GM18909 (cell line): ENCODE measurements around the gene ULK1.

Source experiments
- ATAC-seq: cut with Tn5 transposase; IDR thresholded peaks from one replicate; pipeline ENCODE4 v1.9.1; 2021; ENCODE audit warnings: mild to moderate bottlenecking; ENCODE audit not compliant: unreplicated experiment, poor library complexity

Gene ULK1

GRCh38 chr12:131918311-131919050 lies 24.1 kb downstream of the ULK1 start:
- ATAC-seq, result no peak

- ATAC-seq, result no peak
These were observed 24.6 kb downstream of the ULK1 start for GRCh38 chr12:131919051-131919347.

GRCh38 chr12:131919366-131920156 lies 25.1 kb downstream of the ULK1 start:
- no peak for ATAC-seq

GRCh38 chr12:131920157-131920508 lies 25.7 kb downstream of the ULK1 start:
- no peak for ATAC-seq

DNA sequence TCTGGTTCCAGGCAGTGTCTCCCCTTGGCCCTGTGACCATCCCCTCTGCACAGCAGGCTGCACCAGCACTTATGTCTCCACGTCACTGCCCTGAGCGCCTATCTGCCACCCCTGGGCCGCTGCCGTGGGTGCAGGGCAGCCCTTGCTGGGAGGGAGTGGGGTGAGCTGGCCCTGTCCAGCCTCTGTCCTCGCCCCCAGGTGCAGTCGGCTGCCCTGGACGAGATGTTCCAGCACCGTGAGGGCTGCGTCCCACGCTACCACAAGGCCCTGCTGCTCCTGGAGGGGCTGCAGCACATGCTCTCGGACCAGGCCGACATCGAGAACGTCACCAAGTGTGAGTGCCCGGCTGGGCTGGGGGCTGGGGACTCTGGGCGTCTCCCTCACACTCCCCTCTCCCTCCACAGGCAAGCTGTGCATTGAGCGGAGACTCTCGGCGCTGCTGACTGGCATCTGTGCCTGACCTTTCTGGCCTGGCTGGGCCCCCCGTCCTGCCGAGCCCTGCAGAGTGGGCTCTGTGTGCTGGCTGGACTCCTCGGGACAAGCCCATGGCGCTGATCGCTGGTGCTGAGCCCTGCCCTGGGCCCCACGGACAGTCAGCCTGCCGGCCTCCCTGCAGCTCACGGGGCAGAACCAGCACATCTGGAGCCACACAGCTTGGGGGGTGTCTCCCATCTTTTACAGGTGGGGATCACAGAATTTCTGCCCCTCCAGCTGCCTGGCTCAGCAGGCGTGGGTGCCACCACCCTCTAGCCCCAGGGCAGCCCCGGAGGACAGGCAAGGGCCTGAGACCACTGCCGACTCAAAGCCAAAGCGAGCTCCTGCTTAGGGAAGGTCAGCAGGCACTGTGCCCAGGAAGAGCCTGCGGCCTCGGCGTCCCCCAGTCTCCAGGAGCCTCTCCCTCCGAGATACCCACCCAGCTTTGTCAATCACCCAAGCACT lies 26.7 kb downstream of the ULK1 start:
- no peak for ATAC-seq

DNA sequence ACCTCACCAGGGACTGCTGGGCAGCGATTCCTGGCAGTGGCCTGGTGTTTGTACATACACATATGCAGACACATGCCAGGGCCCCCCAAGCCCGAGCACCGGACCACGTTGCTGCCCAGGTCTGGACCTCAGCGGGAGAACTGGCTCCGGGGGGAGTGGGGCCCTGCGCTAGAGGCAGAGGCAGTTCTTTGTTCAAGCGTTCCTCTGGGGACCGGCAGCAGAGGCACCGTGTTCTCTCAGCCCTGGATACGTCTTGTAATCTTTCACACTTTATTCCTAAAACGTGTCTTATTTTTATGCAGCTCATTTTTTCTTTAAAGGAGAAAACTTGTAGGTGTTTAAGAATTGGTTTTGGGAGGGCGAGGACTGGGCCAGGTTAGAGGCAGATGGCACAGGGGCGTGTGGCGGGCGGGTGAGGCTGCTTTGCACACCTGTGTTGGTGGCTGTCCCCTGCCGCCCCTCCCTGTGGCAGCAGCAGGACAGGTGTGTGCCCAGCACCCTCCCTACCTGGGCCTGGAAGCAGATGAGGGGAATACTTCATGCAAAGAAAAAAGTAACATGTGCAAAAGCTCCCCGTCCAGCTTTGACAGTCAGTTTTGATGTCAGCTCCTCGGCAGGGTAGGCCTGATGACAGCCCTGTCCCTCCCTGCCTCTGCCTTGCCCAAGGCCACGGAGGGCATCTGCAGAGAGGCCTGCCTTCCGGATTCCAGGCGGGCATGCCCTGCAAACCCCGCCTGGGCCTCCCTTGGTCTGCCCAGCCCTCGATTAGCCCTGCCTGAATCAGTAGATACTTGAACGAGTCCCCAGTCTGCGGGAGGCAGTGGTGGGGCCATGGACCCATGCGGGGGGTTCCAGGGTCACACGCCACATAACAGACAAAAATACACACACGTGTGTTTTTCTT lies 27.7 kb downstream of the ULK1 start:
- no peak for ATAC-seq

DNA sequence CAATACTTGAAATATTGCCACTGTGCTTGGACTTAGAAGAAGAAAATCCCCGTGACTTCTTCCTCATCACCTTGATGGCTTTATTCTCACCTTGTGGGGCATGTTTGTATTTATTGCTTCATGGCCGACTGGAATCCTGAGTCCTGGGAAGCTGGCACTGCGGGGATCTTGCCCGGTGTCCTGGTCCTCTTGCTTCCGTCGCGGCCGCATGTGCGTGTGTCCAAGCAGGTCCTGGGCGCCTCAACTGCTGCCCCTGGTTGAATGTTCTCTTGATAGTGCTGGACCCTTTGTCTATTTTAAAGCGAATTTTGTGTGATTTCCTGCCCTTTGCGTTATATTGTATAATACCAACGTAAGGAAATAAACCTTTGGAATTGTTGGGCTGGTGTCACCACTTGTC lies 28.4 kb downstream of the ULK1 start:
- ATAC-seq, result no peak

- ATAC-seq, result peak; percentile 77
These were observed 28.8 kb downstream of the ULK1 start for GRCh38 chr12:131923260-131923659.

GRCh38 chr12:131927110-131928079 lies 33.0 kb downstream of the ULK1 start:
- ATAC-seq, result no peak

DNA sequence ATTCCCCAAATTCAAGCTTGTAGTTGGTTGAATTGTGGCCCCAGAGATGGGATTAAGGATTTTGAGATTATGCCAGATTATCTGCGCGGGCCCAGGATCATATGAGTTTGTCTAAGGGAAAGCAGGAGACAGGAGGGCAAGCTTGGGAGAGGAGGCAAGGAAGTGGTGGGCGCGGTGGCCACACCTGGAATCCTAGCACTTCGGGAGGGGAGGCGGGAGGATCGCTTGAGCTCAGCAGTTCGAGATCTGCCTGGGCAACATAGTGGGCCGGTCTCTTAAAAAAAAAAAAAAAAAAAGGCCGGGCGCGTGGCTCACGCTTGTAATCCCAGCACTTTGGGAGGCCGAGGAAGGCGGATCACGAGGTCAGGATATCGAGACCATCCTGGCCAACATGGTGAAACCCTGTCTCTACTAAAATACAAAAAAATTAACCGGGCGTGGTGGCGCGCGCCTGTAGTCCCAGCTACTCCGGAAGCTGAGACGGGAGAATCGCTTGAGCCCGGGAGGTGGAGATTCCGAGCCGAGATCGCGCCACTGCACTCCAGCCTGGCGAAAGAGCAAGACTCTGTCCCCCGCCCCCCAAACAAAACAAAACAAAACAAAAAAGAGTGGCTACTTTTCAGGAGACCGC lies 33.8 kb downstream of the ULK1 start:
- ATAC-seq, result peak; percentile 0

DNA sequence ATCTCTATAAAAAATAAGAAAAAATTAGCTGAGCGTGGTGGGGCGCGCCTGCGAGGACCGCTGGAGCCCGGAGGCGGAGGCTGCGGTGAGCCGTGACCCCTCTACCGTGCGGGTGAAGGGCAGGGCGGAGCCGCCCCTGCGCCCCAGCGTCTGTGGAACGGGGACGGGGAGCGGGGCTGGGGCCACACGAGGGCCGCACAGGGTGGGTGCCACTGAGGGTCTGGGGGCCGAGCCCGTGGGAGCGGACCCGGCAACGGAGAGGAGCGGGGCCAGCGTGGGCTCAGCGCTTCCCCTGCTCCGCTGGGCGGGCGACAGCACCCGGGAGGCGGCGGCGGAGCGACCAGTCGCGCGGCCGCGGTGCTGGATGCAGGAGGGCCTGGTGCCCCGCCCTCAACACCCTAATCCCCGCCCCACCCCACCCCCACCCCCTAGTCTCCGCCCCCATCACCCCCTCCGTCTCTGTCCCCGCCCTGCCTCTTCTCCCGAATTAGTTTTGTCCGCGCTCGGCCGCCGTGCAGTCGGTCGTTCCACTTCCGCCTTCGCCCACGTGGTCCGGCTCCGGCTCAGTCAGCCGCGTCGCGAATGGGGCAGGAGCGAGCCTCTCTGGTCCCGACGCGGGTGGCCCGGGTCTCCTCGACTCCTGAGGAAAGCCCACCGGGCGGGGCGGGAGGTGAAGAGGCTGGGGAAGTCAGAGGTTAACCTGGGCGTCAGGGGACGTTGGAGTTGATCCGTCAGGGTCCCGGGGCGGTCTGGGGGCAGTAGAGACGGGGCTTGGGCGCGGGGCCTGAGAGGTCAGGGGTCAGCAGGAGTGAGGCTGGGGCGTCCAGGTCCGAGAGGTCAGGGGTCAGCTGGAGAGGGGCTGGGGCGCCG lies 34.5 kb downstream of the ULK1 start, which contains the start of gene PUS1:
PUS1 (plus strand) TSS at position 566 of the 870 bp plus-strand sequence. CDS start 447 bp downstream, outside the sequence.
- peak; percentile 75 for ATAC-seq

- peak; percentile 26 for ATAC-seq
These were observed 35.4 kb downstream of the ULK1 start for GRCh38 chr12:131929581-131930456.

GRCh38 chr12:131930510-131930909 lies 36.1 kb downstream of the ULK1 start:
- ATAC-seq, result no peak

DNA sequence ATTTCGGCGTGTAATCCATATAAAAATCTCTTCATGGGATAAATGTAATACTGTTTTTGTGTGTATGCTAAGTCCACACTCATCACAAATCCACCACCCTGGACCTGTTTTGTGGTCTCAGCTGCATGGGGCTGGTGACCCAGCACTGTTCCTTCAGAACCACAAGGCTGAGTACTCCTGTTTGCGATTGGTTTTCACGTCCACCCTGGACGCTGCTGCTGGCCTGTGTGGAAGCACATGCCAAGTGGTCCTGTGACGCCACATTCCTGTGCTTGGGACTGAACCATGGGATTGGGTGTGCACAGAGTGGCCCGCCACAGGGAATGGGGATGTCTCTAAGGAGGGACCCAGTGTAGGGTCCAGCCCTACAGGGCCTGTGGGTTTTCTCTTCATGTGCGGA lies 39.0 kb downstream of the ULK1 start:
- ATAC-seq, result no peak

GRCh38 chr12:131934535-131934934 lies 40.1 kb downstream of the ULK1 start:
- no peak for ATAC-seq

GRCh38 chr12:131938082-131938481 lies 43.7 kb downstream of the ULK1 start:
- ATAC-seq, result no peak
